ACC112 (cell line): Measurements from ENCODE around the gene UCP3.
"Not testable (repeated sequence)": the region's sequence is repeated elsewhere in the genome, so short reads cannot be mapped to it uniquely, and the experiment has no call there.

Experiments
- H2AFZ ChIP-seq: fragments of 200-600 bp; sonication (generic); one replicate; pipeline ENCODE4 v1.6.0; 2017; ENCODE audit warnings: antibody characterized with exemption, low read length; ENCODE audit not compliant: unreplicated experiment
- H3K27ac ChIP-seq: fragments of 200-600 bp; sonication (generic); 2 replicates; pipeline ENCODE4 v1.5.1; 2014; ENCODE audit warnings: low read depth, mild to moderate bottlenecking, antibody characterized with exemption, low read length, moderate library complexity
- H3K27me3 ChIP-seq: fragments of 200-600 bp; sonication (generic); 2 replicates; pipeline ENCODE4 v1.6.1; 2014; ENCODE audit warnings: mild to moderate bottlenecking, antibody characterized with exemption, low read length, moderate library complexity, mixed read lengths; ENCODE audit not compliant: insufficient read depth
- H3K36me3 ChIP-seq: fragments of 200-600 bp; sonication (generic); 2 replicates; pipeline ENCODE4 v1.6.1; 2016; ENCODE audit warnings: mild to moderate bottlenecking, antibody characterized with exemption, low read length, moderate library complexity, mixed read lengths; ENCODE audit not compliant: insufficient read depth
- H3K4me1 ChIP-seq: fragments of 200-600 bp; sonication (generic); one replicate; pipeline ENCODE4 v1.6.1; 2016; ENCODE audit warnings: low read length, mixed read lengths; ENCODE audit not compliant: insufficient read depth, unreplicated experiment, control insufficient read depth
- H3K4me3 ChIP-seq: fragments of 200-600 bp; sonication (generic); 2 replicates; pipeline ENCODE4 v1.5.1; 2014; ENCODE audit warnings: mild to moderate bottlenecking, low read depth, low read length
- H3K79me2 ChIP-seq: fragments of 200-600 bp; sonication (generic); one replicate; pipeline ENCODE4 v1.6.0; 2016; ENCODE audit warnings: low read length; ENCODE audit not compliant: control insufficient read depth, unreplicated experiment, insufficient read depth

UCP3 gene

DNA sequence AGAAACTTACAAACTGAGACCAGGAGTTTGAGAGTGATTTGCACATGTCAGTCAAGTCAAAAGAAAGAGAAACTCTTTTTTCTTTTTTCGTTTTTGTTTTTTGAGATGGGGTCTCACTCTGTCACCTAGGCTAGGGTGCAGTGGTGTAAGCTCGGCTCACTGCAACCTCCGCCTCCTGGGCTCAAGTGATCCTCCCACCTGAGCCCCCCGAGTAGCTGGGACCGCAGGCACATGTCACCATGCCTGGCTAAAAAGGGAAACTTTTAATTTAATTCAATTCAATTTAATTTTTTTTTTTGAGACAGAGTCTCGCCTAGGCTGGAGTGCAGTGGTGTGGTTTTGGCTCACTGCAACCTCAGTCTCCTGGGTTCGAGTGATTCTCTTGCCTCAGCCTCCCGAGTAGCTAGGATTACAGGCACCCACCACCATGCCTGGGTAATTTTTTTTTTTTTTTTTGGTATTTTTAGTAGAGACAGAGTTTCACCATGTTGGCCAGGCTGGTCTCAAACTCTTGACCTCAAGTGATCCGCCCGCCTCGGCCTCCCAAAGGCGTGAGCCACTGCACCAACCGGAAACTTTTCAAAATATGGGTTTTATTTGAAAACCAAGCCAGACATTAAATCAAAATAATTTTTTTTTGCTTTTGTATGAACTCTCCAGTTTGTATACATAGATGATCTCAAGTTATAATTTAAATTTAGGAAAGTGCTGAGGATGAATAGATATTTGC is 9.9 kb downstream of the UCP3 start:
- Histone ChIP-seq H3K4me1 (no peaks in the 10 kb centered on the region), H3K79me2 (no peaks in the 10 kb centered on the region), H3K27ac (no peak overlapping the region), H3K4me3 (no peak overlapping the region), H3K36me3 (no peaks in the 10 kb centered on the region), H2AFZ (no peak overlapping the region), H3K27me3 (no peaks in the 10 kb centered on the region)

DNA sequence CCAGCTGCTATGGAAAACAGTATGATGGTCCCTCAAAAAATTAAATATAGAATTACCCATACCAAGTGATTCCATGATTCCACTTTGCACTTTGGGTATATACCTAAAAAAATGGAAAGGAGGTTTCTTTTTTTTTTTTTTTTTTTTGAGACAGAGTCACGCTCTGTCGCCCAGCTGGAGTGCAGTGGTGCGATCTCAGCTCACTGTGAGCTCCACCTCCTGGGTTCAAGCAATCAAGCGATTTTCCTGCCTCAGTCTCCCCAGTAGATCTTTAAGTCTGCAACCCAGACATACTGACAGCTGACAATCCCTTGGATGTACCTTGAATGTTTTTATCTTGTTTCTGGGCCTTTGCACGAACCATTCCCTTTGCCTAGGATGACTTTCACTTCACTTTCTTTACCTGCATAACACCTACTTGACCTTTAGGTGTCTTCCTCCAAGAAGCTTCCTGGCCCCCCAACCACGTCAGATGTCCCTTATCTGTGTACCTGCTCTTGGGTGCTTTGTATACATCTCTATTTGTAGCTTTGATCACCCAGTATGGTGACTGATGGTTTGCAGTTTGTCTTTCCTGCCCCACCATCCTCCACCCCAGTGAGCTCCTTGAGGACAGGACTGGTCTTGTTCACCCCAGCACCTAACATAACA is 11.6 kb downstream of the UCP3 start:
- Histone ChIP-seq H3K4me1 (no peaks in the 10 kb centered on the region), H3K4me3 (no peak overlapping the region), H3K79me2 (no peaks in the 10 kb centered on the region), H3K27me3 (no peaks in the 10 kb centered on the region), H3K27ac (no peak overlapping the region), H3K36me3 (no peaks in the 10 kb centered on the region), H2AFZ (no peak overlapping the region)

DNA sequence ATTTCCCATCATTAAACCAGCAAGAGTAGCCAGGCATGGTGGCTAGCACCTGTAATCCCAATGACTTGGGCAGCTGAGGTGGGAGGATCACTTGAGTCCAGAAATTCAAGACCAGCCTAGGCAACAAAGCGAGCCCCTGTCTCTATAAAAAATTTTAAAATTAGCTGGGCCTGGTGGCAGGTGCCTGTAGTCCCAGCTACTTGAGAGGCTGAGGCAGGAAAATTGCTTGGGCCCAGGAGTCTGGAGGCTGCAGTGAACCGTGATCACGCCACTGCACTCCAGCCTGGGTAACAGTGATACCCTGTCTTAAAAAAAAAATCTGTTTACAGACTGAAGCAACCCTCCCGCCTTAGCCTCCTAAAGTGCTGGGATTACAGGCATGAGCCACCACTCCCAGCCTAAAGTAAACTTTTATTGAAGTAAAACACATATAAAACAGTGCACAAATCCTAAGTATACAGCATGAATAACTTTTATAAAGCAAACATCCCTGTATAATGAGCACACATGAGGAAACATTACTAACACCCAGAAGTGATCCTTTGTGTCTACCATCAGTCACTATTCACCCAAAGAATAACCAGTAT is 12.6 kb downstream of the UCP3 start:
- no peak overlapping the region for H3K27ac ChIP-seq
- no peaks in the 10 kb centered on the region for H3K79me2 ChIP-seq
- no peak overlapping the region for H2AFZ ChIP-seq
- H3K4me1 ChIP-seq, result no peaks in the 10 kb centered on the region
- H3K27me3 ChIP-seq, result no peaks in the 10 kb centered on the region
- no peak overlapping the region for H3K4me3 ChIP-seq
- no peaks in the 10 kb centered on the region for H3K36me3 ChIP-seq

DNA sequence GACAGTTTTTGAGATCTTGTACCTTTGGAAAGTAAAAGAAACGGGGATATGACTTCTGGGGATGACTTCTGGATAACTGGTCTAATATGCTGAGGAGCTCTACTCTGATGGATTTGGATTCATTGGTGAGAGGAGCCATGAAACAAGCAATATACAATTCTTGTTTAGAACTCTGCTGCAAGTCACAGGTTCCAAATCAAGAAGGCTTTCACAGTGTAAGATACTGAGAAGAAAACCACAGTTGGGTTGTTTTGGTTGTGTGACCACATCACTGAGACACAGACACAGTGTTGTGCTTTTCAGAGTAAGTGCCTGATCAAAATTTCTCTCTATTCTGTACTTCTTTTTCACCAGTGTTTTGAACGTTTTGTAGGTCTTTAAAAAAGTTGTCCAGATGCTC is 13.2 kb downstream of the UCP3 start:
- Histone ChIP-seq H3K79me2 (no peaks in the 10 kb centered on the region), H3K36me3 (no peaks in the 10 kb centered on the region), H2AFZ (no peak overlapping the region), H3K27me3 (no peaks in the 10 kb centered on the region), H3K4me1 (no peaks in the 10 kb centered on the region), H3K27ac (no peak overlapping the region), H3K4me3 (no peak overlapping the region)

DNA sequence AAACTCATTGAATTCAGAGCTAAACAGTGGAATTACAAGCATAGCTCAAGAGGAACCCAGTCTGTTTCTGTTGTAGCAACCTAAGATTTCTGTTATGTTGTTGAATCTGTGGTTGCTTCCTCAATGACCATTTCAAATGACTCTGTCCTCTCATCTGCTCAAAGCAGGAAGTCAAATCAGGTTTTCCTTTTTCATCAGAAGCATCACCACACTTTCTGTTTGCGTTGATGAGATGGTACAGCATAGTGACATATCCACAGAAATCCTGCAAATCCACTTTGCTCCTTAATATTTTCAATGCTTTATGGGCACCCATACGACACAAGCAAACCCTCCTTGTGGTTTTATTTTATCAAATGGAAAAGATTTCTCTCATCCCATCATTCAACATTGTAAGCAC is 13.6 kb downstream of the UCP3 start:
- Histone ChIP-seq H3K4me1 (no peaks in the 10 kb centered on the region), H2AFZ (no peak overlapping the region), H3K4me3 (no peak overlapping the region)

DNA sequence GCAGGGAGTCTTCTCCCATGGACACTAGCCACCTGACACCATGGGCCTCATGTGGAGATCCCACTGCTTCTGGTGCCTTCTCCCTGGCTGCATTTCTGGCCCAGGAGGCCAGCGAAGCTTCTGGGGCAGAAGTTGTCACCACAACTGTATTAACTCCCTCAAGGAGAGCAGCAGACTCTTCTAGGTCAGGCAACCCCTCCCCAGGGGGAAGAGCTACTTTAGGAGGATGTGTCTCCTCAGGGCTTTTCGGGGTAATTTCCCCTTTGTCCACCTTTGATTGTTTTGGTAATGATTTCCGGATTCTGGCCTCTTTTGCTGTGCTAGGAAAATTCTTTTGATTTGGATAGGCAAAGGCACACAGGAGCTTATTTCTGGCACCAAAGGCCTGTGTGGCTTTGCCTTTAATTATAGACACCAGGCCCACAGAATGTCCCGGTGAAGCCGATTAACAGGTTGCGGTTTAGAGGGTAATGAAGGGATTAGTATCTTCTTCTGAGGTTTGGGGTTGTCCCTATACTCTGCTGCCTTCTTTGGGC is 17.3 kb downstream of the UCP3 start:
- H3K4me1 ChIP-seq, result no peaks in the 10 kb centered on the region
- H3K4me3 ChIP-seq, result no peak overlapping the region
- H3K79me2 ChIP-seq, result no peaks in the 10 kb centered on the region
- H3K27me3 ChIP-seq, result no peaks in the 10 kb centered on the region
- H2AFZ ChIP-seq, result no peak overlapping the region
- H3K36me3 ChIP-seq, result no peaks in the 10 kb centered on the region
- H3K27ac ChIP-seq, result no peak overlapping the region

More for the DNA sequence above, 13.6 kb downstream of the UCP3 start:
- Histone ChIP-seq H3K79me2 (no peaks in the 10 kb centered on the region), H3K36me3 (no peaks in the 10 kb centered on the region), H3K27me3 (no peaks in the 10 kb centered on the region), H3K27ac (no peak overlapping the region)

DNA sequence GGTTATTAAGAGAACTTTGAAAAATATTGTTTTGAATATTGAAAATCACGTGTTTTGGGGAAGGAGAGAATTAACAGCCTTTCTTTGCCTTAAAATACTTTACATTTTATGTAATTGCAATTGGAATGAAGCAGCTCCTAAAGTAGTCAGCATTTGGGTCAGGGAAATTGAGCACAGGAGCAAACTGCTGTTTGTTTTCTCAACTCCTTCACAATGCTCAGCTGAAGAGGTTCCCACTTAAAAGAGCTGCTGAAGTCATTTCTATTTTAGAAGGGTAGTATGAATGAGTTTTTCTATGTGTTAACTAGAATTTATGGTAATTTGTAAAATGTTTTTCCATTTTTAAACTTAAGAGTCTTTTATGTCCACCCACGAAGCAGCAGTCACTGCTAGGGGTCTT is 18.2 kb downstream of the UCP3 start:
- H3K4me3 ChIP-seq, result no peak overlapping the region
- H3K79me2 ChIP-seq, result no peaks in the 10 kb centered on the region
- H3K27ac ChIP-seq, result no peak overlapping the region
- H3K36me3 ChIP-seq, result no peaks in the 10 kb centered on the region
- no peak overlapping the region for H2AFZ ChIP-seq
- H3K27me3 ChIP-seq, result no peaks in the 10 kb centered on the region
- no peaks in the 10 kb centered on the region for H3K4me1 ChIP-seq

DNA sequence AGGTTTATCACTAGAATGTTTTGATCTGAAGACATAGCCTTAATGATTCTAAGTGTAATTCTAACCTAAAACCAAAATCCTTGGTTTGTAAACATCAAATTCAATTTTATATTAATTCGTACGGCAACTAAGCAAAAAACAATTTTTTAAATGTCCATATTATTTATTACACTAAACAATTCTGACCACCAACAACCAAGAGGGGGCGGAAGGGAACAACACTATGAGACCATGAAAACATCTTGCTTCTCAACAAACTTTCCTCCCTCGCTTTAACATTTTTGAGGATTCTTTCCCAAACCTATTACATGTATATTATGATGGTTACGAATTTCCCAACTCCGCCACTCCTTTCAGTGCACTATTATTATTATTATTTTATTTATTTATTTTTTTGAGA is 19.7 kb downstream of the UCP3 start:
- Histone ChIP-seq H3K4me3 (no peak overlapping the region), H3K27ac (no peak overlapping the region), H3K4me1 (no peaks in the 10 kb centered on the region), H3K36me3 (no peaks in the 10 kb centered on the region), H2AFZ (no peak overlapping the region), H3K27me3 (no peaks in the 10 kb centered on the region), H3K79me2 (no peaks in the 10 kb centered on the region)

DNA sequence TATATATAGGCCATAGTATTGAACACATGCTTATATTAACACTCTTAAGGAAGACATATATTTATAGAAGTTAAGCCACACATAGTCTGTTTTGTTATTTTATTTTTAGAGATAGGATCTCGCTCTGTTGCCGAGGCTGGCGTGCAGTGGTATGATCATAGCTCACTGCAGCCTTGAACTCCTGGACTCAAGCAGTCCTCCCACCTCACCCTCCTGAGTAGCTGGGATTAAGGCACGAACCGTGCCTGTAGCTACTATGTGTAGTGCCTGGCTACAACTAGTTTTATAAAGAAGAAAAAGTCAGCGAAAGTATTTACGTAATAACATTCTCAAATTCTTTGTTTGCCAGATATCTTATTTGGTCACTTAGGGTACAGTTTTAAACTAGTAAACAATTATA is 20.7 kb downstream of the UCP3 start:
- Histone ChIP-seq H3K36me3 (no peaks in the 10 kb centered on the region), H3K4me1 (no peaks in the 10 kb centered on the region), H3K4me3 (no peak overlapping the region), H3K79me2 (no peaks in the 10 kb centered on the region), H2AFZ (no peak overlapping the region), H3K27ac (no peak overlapping the region), H3K27me3 (no peaks in the 10 kb centered on the region)

DNA sequence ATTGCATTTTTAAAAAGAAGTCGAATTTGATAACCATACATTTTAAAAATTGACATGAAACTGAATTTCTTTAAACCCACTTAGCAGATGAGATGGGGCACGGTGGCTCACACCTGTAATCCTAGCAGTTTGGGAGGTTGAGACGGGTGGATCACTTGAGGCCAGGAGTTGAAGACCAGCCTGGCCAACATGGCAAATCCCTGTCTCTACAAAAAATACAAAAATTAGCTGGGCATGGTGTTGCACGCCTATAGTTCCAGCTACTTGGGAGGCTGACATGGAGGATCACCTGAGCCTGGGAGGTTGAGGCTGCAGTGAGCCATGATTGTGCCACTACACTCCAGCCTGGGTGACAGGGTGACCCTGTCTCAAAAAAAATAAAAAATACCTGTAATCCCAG is 23.2 kb downstream of the UCP3 start:
- H3K27me3 ChIP-seq, H2AFZ ChIP-seq, H3K27ac ChIP-seq, H3K4me1 ChIP-seq, H3K79me2 ChIP-seq, H3K36me3 ChIP-seq, H3K4me3 ChIP-seq: not testable (repeated sequence)
